ENCODE data around the gene VPS37C.

DNA sequence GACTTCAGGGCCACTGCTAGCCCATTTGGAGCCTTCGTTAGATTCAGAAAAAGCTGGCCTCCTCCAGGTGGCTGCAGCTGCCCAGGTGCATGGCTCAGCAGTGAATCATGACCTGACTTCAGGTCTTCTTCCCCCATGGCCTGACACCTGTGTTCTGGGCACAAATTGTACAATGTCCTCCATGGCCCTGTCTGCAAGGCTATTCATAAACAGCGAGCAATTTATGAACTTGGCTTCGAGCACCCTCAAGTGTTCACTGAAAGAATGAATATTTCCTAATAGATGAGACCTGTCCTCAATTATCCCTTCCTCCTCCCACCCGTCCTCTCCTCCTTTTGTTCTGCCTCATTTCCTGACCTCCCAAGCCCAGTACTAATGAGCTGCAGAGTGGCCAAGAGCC is 12.2 kb upstream of the VPS37C start:
- TF ChIP-seq, protein P1, sequence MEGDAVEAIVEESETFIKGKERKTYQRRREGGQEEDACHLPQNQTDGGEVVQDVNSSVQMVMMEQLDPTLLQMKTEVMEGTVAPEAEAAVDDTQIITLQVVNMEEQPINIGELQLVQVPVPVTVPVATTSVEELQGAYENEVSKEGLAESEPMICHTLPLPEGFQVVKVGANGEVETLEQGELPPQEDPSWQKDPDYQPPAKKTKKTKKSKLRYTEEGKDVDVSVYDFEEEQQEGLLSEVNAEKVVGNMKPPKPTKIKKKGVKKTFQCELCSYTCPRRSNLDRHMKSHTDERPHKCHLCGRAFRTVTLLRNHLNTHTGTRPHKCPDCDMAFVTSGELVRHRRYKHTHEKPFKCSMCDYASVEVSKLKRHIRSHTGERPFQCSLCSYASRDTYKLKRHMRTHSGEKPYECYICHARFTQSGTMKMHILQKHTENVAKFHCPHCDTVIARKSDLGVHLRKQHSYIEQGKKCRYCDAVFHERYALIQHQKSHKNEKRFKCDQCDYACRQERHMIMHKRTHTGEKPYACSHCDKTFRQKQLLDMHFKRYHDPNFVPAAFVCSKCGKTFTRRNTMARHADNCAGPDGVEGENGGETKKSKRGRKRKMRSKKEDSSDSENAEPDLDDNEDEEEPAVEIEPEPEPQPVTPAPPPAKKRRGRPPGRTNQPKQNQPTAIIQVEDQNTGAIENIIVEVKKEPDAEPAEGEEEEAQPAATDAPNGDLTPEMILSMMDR (IDR thresholded peaks at IDR 0.05): no peak
- TF ChIP-seq POLR2A (IDR thresholded peaks at IDR 0.05) (no peak), EP300 (IDR thresholded peaks at IDR 0.05; ENCODE audit: low read depth) (no peak), POLR2AphosphoS5 (IDR thresholded peaks at IDR 0.05) (no peak)

Measured in transverse colon (tissue), 4 donors.